ENCODE results near the gene CARM1. TPM values are rescaled to one million over a fixed set of nuclear protein-coding genes. Genes with fewer than 3 reads are reported as not detected.
A peak's percentile ranks its signal among the peaks of the same experiment; 100 is the strongest.

CARM1 gene
- total and polyA plus RNA-seq, 2 of the 13 experiments (the other 11 are each of a cell fraction or from before 2014, with no cell fraction given), result 27.6 to 55.8 TPM

- no peak for TF ChIP-seq ZNF34 (CRISPR knock-in tag; IDR thresholded peaks at IDR 0.05; ENCODE audit: borderline replicate concordance)
- no peak for TF ChIP-seq ZNF234 (CRISPR knock-in tag; conservative IDR thresholded peaks at IDR 0.05)
- TF ChIP-seq KIAA2018 (CRISPR knock-in tag; IDR thresholded peaks at IDR 0.05; ENCODE audit: borderline replicate concordance), result no peak
- no peak for TF ChIP-seq HNRNPH1 (optimal IDR thresholded peaks at IDR 0.05; ENCODE audit: low read depth, low read length)
- no peak for TF ChIP-seq ARHGAP35 (CRISPR knock-in tag; IDR thresholded peaks at IDR 0.05; ENCODE audit: borderline replicate concordance)
- TF ChIP-seq MED1 (CRISPR knock-in tag; IDR thresholded peaks at IDR 0.05), result peak; percentile 43; the same call in 1 of the 2 replicates
- no peak for TF ChIP-seq ZNF296 (CRISPR knock-in tag; conservative IDR thresholded peaks at IDR 0.05)
- TF ChIP-seq GMEB1 (CRISPR knock-in tag; IDR thresholded peaks at IDR 0.05; ENCODE audit: borderline replicate concordance), result peak; percentile 55; the same call in 1 of the 2 replicates
- TF ChIP-seq ATF4 (CRISPR knock-in tag; IDR thresholded peaks at IDR 0.05), result no peak
- no peak for TF ChIP-seq SETDB1 (CRISPR knock-in tag; IDR thresholded peaks at IDR 0.05; ENCODE audit: borderline replicate concordance)
- peak; percentile 33; the same call in 1 of the 2 replicates for TF ChIP-seq ERF (CRISPR knock-in tag; IDR thresholded peaks at IDR 0.05)
- no peak for TF ChIP-seq ZNF747 (CRISPR knock-in tag; IDR thresholded peaks at IDR 0.05; ENCODE audit: borderline replicate concordance)
- no peak for TF ChIP-seq PHF8 (CRISPR knock-in tag; IDR thresholded peaks at IDR 0.05)
- TF ChIP-seq ZNF563 (CRISPR knock-in tag; IDR thresholded peaks at IDR 0.05), result no peak
- no peak for TF ChIP-seq TMF1 (CRISPR knock-in tag; IDR thresholded peaks at IDR 0.05; ENCODE audit: low read depth)
- no peak for TF ChIP-seq ZNF770 (CRISPR knock-in tag; IDR thresholded peaks at IDR 0.05)
These were observed at the start of gene CARM1 (continued) for GRCh38 chr19:10870955-10871603.
